GM20431 (cell line): Measurements from ENCODE around the gene LRRC37A.
"Not testable (repeated sequence)": the region's sequence is repeated elsewhere in the genome, so short reads cannot be mapped to it uniquely, and the experiment has no call there.

Experiments
- in situ Hi-C: fragments of 300-500 bp; cut with MseI, MboI; formaldehyde crosslinking; loops from one replicate; pipeline ENCODE4 v1.15.0; 2020; ENCODE audit warnings: low sequenced_read_pairs; ENCODE audit not compliant: unreplicated experiment

LRRC37A gene

DNA sequence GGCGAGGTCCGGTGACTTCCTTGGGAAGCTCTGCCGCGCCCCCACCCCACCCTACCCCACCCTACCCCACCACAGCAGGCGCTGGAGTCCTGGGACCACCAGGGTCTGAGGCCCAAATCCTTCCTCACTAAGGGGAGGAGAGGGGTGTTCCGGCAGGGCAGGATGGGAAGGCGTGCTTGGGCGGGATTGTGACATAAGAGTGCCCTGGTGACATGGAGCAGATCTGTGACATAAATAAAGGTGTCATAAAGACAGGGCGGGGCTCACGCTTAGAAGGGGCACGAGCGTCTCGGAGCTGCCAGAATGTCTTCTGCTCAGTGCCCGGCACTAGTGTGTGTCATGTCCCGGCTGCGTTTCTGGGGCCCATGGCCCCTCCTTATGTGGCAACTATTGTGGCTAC lies at the start of gene LRRC37A:
Gene LRRC37A, plus strand, starts transcription at position 301 of the 400 bp plus-strand sequence. Its CDS starts 3 bp downstream, at position 304.
- in situ Hi-C loops: loop anchor here (25.0 kb wide), 2 partner anchors 108 to 283 kb away; partner anchors contain the start of gene KANSL1

DNA sequence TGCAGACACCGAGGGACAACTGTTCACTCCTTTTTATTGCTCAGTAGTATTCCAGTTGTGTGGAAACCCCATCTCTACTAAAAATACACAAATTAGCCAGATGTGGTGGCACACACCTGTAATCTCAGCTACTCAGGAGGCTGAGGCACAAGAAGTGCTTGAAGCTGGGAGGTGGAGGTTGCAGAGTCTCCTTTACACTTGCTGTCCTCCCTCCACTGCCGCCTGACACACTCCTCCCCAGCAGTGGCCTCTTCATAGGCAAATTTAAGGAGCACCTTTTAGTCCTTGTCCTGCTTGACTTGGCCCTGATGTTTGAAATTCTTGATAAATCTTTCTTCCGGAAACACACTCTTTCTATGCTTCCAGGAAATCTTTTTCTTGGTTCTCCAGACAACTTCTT lies 45.8 kb upstream of the LRRC37A start:
- in situ Hi-C loops: not testable (repeated sequence)

DNA sequence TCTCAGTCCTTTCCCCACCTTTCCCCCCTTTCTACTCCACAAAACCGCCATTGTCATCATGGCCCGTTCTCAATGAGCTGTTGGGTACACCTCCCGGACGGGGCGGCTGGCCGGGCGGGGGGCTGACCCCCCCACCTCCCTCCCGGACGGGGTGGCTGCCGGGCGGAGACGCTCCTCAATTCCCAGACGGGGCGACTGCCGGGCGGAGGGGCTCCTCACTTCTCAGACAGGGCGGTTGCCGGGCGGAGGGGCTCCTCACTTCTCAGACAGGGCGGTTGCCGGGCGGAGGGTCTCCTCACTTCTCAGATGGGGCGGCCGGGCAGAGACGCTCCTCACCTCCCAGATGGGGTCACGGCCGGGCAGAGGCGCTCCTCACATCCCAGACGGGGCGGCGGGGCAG lies 42.1 kb upstream of the LRRC37A start:
- in situ Hi-C loops: not testable (repeated sequence)

DNA sequence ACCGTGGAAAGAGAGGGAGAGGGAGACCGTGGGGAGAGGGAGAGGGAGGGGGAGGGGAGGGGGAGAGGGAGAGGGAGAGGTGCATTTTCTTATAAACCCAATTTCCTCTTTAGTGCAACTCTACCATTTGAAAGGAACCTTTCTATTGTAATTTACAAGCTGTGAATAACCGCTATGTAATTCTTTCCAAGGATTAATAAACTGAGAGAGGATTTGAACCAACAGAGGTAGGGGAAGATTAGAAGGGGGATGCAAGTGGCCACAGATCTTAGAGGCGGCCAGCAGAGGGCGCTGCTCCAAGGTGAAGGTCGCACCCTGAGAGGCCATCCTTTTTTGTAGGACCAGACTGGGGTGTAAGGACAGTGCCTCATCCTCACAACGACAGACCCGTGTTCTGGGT lies 41.2 kb upstream of the LRRC37A start:
- in situ Hi-C loops: not testable (repeated sequence)

DNA sequence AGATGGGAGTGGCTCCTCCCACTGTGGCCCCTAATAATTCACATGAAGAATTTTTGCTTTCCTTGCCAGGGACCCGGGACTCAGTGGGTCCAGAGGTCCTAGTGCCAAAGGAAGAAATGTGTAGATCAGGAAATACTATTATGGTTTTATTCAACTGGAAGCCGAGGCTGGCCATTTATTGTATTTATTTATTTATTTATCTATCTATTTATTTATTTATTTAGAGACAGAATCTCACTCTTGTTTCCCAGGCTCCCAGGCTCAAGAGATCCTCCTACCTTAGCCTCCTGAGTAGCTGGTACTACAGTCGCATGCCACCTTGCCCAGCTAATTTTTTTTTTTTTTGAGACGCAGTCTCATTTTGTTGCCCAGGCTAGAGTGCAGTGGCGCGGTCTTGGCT lies 40.7 kb upstream of the LRRC37A start:
- in situ Hi-C loops: not testable (repeated sequence)

DNA sequence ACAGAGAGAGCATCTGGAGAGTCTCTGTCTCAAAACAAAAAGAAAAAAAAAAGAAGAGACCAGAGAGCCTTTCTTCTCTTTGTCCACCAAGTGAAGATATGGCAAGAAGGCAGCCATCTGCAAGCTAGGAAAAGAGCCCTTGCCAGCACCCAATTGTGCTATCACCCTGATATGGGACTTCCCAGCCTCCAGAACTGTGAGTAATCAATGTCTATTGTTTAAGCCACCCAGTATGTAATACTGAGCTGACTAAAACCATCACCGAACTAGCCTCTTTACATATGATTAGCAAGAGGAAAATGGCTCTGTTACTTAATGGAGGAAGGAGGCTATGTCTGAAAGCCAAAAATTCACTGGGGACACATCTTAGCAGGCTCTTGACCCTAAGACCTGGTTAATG lies 38.6 kb upstream of the LRRC37A start:
- in situ Hi-C loops: not testable (repeated sequence)

DNA sequence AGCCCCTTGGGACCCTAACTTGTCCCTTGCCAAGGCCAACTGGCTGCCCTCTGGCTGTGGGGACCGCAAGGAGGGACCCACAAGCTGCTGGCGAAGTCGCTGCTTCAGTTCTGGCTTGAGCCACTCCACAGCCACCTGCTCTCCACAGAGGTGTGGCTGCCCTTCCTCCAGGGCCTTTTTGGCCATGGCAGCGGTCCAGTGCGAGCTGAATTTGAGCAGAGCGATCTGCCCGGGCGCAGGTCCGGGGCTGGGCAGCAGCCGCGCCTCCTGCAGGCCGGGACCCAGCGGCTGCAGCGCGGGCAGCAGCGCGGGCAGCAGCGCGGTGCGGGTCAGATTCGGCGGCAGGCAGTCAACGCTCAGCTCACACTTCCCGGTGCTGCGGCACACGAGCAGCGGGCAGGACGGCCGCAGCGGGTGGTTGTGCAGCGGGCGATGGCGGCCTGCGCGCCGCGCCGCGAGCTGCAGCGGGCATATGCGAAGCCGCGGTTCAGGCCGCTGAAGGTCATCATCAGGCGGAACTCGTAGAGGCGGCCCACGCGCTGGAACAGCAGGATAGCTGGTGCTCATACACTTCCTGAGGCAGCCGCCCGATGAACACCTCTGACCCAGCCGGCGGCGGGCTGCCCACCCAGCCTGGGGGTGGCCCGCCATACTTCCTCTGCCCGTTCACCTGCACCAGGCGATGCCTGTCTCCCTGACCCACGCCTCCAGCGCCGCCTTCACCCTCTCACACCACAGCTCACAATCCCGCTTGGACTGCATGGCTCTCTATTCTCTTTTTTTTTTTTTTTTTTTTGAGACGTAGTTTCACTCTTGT lies 34.9 kb upstream of the LRRC37A start:
- in situ Hi-C loops: not testable (repeated sequence)

DNA sequence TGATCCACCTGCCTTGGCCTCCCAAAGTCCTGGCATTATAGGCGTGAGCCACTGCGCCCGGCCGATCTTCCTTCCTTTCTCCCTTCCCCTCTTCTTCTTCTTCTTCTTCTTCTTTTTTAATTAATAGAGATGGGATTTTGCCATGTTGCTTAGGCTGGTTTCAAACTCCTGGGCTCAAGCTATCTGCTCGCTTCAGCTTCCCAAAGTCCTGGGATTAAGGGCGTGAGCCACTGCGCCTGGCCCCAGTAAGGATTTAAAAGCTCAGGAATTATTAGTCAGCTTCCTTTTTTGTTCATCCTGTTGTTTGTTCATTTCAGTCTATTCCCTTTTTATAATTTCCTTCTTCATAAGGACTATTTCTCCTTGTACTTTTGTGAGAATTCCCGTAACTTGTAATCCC lies 32.7 kb upstream of the LRRC37A start:
- in situ Hi-C loops: no loop called here

DNA sequence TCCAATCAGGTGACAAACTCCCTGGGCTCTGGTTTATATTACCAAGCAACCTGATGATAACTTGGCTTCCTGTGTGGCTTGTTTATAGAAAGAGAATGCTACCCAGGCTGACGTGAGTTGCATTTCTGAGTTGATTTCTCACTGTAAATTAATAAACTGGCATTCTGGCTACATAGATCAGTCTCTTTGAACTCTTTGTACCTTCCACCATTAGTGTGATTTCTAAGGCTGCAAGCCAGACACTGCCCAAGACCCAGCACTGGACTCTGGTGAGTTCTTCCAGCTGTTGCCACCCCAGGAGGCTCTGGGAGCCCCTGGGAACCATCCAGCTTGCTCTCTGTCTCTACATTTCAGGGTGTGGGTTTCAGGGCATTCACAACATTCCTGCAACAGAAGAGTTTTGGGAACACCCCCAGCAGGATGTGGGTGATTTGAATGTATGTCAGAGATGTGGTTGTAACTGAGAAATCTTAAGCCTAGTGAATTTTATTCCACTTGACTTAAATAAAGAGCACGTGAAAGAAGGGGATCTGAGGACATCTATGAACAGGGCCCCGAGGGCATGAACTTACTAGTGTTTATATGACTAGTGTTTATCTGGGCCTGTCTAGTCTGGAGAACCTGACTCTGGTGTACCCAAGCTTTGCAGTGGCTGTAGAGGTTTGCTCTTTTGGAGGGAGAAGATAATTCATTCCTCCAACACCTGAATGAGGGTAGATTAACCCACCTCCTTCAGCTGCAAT lies 30.3 kb upstream of the LRRC37A start:
- in situ Hi-C loops: no loop called here

DNA sequence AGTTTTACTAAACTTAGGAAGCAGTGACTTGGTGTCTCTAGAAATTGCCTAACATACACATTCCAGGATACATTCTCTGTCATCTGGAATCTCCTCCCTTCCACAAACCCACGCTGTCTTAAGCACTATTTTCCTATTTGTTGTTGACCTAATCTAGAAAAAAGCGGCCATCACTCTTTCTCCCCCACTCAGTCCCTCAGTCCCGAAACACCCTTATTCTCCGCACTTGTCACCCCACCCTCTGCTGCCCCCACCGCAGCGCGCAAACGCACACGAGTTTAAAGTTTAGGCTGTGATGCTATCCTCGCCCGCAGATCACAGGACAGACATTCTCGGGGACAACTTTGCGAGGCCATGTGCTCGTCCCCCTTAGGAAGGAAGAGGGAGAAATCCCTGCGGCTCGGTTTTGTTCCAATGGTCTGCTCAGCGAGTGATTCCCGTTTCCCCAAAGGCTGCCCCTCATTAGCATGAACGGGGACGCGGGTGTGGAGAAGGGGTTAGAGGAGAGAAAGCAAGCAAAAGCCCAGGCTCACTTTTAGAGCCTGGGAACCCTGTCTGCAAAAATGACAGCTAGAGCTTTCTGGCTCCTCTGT lies 28.8 kb upstream of the LRRC37A start:
- in situ Hi-C loops: not testable (repeated sequence)

DNA sequence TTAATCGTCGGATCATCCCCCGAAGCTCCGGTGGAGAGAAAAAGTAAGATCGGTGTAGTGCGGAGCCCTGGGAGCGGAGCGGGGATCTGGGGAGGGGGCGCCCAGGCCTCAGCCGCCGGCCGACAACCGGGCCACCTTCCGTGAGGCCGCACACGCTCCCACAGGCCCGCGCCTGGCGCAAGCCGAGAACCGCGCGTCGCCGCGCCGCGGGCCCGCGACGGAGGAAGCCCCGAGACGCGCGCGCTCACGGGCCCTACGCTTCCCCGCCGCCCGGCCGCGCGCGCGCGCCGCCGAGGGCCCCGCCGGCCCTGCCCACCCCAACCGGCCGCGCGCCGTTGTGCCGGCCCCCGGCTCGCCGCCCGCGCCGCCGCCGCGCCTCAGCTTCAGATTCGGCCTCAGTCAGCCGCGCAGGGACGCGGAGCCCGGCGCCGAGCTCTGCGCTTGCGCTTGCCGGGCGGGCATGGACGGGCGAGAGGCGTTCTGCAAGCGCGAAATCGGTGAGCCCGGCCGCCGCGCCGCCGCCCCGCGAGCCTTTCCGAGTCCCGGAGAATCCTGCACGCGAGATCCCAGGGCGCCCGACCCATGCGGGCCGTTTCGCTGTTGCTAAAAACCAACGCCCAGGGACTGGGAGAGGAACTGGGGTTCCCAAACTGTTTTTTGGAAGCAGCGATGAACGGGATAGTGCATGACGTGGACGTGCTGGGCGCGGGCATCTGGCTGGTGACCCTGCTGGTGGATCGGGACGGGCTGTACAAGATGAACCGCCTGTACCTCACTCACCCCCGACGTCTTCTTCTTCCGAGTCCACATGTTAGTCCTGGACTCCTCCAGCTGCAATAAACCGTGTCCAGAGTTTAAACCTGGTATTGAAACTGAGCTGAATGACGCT lies 28.0 kb upstream of the LRRC37A start:
- in situ Hi-C loops: no loop called here

DNA sequence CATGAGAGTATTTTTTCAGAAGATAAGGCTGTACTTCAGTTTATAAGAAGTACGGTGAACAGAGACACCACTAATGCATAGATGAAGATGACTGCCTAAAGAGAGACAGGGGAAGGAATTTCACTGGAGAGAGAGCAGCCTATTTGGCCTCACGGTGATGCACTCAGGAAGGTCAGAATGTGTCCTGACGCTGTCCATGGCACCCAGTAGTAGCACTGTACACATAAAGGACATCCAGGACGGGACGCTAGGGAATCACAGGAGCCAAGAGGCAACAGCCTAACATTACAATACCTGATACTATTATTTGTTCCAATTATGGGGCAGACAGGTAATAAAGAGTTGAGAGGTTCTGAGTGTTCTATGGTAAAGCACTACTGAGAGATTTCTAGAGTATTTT lies 24.9 kb upstream of the LRRC37A start:
- in situ Hi-C loops: no loop called here

DNA sequence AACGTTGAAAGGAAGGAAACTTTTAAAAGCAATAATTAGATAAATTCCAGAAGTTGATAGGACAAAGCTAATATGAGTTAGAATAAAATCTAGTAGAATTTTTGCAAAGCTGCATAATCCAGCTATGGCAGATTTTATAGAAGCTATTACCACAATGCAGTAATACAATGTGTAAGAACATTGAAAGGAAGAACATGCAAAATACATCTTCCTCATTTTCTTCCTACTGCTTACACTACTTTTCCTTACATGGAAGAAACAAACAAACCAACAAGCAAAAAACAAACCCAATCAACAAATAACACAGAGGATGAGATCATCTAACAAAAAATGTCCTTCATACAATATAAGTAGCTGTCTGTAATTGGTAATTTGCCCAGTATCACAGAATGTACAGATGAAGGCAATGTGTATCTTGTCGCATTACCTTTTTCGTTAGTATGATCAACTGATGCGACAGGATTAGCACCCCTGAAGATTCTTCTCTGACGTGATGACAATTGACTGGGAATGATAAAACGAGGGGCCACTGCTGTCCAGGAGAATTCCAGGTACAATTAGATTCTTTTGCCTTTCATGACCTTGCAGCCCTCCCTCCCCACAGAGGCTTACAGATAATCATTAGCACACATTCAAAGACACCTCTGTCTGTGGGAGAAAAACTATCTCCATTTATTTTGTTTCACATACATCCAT lies 21.2 kb upstream of the LRRC37A start:
- in situ Hi-C loops: no loop called here

DNA sequence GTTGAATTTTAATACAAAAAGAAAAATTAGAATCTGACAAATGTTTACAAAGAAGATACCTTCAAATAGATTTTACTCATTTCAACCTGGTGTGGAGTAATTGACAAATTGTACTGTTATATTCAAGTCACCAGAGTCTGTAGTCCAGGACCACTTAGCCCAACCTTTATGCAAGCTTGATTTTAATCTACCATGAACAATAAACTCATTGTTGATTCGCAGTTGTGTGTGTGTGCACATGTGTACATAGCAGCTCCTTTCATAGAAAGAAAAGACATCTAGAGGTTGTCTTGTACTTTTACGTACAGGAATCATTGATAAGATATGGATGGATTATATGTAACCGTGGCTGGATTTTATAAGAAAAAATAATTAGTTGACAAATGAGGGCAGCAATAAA lies 20.7 kb upstream of the LRRC37A start:
- in situ Hi-C loops: no loop called here

DNA sequence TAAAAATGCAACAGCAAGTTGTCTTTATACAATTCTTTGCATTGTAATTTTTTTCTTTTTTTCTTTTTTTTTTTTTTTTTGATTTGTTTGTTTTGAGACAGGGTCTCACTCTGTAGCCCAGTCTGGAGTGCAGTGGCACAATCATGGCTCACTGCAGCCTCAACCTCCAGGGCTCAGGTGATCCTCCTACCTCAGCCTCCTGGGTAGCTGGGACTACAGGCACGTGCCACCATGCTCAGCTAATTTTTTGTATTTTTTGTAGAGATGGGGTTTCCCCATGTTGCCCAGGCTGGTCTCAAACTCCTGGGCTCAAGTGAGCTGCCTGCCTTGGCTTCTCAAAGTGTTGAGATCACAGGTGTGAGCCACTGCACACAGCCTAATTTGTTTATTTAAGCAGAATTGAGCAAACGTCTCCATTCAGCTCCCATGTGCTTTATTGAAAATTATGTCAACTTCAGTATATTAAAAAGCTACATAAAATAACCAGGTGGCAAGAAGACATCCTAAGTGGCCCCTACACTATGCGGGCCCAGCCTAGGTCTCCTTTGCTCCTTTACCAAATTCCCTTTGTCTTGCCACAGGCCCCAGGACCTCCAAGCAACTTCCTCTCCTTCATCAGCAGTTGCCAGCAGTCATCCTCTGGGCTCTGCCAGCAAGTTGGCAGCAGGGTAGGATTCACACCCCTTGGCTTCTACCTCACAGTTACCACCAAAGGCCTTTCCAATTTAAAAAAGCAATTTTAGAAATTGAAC lies 18.0 kb upstream of the LRRC37A start:
- in situ Hi-C loops: loop anchor here (25.0 kb wide), 2 partner anchors 90 to 265 kb away; partner anchors contain the start of gene KANSL1

DNA sequence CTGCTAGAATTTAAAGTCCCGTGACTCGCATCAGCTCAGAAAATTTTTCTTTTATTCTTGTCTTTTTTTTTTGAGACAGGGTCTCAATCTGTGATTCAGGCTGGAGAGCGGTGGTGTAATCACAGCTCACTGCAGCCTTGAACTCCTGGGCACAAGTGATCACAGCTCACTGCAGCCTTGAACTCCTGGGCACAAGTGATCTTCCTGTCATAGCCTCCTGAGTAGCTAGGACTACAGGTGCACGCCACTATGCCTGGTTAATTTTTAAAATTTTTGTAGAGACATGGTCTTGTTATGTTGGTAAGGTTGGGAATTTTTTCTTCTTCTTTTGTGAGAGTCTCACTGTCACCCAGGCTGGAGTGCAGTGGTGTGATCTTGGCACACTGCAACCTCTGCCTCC lies 13.6 kb upstream of the LRRC37A start:
- in situ Hi-C loops: loop anchor here (25.0 kb wide), 2 partner anchors 94 to 269 kb away; partner anchors contain the start of gene KANSL1

DNA sequence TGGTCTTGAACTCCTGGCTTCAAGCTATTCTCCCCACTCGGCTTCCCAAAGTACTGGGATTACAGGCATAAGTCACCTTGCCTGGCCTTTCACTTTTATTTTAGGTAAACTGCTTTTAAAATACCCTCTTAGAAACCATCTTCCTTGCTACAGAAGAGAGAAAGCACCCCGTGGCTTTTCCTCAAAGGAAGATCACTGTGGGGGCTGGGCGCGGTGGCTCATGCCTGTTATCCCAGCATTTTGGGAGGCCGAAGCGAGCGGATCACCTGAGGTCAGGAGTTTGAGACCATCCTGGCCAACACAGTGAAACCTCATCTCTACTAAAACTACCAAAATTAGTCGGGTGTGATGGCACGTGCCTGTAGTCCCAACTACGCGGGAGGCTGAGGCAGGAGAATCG lies 12.3 kb upstream of the LRRC37A start:
- in situ Hi-C loops: loop anchor here (25.0 kb wide), 2 partner anchors 95 to 270 kb away; partner anchors contain the start of gene KANSL1

DNA sequence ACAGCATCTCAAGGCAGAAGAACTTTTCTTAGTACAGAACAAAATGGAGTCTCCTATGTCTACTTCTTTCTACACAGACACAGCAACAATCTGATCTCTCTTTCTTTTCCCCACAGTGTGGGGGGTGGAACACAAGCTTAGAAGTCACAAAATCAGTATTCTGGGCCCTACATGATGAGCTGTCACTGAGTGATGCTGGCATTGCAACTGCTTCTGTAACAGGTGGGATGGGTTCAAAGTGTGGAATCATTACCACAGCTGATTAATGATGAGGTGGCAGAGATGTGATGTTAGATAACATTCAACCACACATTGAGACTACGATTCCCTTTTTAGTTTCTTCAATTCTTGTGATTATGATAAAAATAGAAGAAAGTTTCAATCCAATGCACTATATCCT lies 10.5 kb upstream of the LRRC37A start:
- in situ Hi-C loops: loop anchor here (25.0 kb wide), 2 partner anchors 97 to 272 kb away; partner anchors contain the start of gene KANSL1
